ENCODE results near the gene CALCOCO1.
"Not testable (repeated sequence)": the region's sequence is repeated elsewhere in the genome, so short reads cannot be mapped to it uniquely, and the experiment has no call there.

The CALCOCO1 gene

DNA sequence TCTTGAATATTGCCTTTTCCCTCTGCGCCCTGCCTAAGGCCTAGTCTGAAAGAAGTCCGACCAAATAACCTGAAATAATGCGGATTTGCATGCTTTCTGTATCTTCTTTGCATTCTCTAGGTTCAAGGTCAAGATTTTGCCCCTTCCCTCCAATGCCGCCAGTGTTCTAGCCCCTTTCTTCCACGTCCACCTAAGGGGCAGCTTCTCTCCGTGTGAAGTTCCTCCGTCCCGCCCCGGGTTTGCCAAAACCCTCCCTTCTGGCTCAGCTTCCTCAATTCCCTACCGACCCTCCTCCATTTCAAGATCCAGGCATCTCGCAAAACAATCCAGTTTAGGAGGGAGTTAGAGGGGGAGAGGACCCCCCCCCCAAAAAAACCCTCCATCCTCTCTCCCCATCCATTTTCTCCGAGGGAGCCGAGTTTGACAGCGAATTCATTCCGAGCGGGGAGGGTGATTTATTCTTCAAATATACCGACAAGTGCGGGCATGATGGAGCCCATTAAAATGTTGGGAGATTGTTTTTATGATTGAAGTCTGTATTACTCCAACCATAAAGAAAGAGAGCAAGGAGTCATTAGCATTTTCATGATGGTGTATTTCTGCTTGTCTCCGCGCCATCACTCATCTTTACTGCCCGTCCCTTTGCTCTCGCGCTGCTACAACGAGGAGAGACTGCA is 30.5 kb downstream of the CALCOCO1 start:
- peak; percentile 52 for DNase-seq

DNA sequence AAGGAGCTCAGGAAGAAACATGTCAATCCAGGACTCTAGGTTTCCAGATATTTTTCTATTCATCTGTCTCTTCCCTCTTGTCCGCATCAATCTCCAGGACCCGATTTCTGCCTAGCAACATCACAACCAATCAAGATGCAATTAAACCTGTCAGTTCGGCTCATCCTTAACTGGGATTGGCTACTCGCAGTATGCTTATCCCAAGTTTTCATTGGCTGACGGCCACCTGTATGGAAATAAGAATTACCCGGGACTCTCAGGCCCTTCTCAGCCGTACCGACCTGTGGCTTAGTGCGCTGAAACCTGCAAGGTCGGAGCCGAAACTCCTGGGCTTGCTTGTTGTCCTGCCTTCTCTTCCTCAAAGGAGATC is 31.0 kb downstream of the CALCOCO1 start:
- DNase-seq, result peak; percentile 98

DNA sequence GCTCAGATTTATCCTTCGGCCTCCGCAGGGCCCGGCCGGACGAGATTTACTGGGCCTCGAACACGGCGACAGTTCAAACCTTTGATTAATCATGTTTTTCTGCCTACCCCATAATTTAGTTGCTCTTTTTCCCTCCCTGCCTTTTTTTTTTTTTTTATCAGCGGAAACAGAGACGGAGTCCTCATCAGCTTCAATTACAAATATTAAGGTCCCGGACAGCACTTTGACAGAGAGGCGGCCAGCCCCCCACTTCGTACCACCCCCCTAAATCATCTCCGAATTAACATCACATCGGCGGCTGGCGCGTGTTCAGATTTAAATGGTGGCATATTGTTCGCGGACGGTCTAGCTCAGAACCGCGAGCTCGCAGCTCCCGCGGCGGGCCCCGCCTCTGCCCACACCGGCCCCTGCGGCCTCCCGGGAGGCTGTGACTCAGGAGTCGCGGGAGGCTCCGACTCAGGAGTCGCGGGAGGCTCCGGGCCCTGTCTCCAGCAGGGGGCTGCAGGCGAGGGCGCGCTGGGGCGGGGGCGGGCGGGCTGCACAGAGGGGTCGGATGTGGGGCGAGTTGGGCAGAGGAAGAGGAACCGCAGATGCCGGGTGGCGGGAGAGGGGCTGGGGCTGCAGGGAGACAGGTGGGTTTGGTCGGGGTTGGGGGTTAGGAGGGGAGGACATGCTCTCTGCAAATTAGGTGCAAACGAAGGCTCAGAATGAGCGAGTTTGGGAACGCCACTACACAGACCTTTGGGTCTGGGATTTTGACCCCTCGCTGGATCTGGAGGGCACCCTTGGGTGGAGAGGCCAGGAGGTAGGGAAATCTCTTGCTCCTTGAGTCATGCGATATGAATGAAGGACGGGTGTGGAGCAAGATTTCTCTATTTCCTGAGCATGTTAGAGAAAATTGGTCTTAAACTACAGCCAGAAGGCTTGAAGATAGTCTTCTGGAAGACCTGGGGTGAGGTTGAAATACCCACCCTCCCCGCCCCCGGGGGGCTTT is 31.8 kb downstream of the CALCOCO1 start:
- no peak for DNase-seq

DNA sequence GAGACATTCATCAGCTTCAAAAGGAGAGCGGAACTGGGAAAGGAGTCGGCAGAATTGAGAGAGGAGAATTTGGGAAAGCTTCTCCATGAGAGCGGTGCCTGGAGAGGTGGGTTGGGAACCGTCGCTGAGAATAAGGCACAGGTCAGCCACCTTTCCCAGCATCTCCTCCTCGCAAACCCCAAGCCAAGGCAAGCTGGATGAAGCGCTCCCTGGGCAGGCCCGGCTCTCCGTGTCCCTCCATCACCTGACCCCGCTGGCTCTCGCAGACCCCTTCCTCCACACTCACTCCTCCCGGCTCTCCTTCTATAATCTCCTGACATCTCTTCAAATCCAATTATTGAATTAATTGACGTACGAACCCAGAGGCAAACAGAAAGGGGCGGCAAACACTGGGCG is 32.5 kb downstream of the CALCOCO1 start:
- no peak for DNase-seq

DNA sequence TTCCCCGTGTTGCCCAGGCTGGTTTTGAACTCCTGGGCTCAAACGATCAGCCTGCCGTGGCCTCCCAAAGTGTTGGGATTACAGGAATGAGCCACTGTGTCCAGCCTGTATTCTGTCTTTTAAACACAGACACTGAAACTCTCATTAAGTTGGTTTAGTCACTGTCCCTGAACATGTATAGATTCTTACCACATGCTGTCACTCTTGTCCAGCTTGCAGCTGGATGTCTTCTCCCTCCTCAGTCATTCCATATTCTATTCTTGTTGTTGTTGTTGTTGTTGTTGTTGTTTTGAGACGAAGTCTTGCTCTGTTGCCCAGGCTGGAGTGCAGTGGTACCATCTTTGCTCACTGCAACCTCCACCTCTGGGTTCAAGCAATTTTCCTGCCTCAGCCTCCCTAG is 39.1 kb downstream of the CALCOCO1 start:
- no peak for DNase-seq

DNA sequence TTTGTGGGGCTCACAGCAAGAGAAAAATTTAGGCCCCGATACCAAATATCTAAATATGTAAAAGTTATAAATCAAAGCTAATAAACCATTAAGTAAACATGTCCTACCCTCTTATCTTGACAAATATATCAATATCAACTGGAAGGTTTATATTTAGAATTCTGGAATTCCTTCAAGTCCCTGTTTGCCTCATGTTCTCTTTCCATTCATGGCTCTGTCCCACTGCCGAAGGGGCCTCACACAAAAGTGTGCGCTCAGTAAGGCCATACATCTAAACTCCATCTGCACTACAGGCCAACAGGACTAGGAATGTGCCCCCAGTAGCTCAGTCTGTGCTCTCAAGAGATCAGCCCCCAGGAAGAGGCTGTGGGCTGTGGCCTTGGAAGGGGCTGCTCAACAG is 40.8 kb downstream of the CALCOCO1 start:
- no peak for DNase-seq

DNA sequence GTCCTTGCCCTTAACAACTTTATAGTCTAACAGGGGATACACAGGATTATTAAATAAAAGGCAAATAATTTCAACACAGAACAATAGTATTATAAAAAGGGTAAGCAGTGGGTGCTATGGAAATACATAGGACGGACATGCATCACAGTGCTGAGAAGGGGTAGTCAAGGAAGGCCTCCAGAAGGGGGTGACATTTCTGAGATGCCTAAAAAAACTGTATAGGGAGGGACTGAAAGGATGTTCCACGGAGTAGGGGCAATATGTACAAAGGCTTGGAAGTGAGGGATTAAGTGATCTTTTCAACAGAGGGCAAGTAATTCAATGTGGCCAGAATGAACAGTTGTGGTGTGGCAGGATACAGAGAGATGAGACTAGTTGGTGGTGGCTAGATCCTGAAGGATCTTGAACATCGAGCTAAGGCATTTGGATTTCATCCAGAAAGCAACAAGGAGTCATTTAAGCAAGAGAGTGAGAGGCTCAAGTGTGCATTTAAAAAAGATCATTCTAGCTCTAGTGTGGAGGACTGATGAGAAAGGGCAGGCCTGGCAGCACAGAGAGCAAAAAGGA is 42.5 kb downstream of the CALCOCO1 start:
- no peak for DNase-seq

DNA sequence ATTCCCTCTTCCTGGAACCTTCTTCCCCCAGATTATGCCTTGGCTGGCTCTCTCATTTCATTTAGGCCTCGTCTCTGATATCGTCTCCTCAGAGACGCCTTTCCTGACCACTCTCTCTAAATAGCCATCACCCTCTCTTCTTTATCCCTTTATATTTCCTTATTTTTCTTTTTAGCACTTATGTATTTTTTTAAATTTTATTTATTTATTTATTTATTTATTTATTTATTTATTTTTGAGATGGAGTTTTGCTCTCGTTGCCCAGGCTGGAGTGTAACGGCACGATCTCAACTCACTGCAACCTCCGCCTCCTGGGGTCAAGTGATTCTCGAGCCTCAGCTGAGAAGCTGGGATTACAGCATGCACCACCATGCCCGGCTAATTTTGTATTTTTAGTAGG is 43.3 kb downstream of the CALCOCO1 start:
- DNase-seq, result no peak

DNA sequence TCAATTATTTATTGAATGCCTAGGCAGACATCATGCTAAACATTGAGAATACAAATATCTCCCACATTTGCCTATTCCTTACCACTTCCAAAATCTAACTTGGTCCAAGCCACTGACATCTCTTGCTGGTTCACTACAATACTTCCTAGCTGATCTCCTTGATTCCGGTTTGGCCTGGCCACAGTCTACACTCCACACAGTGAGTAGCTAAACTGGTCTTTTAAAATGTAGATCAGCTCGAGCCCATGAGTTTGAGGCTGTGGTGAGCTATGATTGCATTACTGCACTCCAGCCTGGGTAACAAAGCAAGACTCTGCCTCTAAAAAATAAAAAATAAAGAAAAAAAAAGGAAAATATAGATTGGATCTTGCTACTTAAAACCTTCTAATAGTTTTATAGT is 43.8 kb downstream of the CALCOCO1 start:
- no peak for DNase-seq

DNA sequence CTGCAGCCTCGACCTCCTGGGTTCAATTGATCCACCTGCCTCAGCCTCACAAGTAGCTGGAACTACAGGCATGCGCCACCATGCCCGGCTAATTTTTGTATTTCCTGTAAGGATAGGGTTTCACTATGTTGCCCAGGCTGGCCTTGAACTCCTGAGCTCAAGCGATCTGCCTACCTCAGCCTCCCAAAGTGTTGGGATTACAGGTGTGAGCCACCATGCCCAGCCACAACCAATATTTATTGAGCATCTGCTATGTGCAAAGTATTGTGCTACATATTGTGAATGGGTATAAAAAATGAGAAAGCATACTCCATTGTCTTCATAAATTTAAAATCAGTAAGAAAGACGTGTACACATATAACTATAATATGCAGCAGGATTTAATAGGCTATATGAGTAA is 47.2 kb downstream of the CALCOCO1 start:
- not testable (repeated sequence) for DNase-seq

DNA sequence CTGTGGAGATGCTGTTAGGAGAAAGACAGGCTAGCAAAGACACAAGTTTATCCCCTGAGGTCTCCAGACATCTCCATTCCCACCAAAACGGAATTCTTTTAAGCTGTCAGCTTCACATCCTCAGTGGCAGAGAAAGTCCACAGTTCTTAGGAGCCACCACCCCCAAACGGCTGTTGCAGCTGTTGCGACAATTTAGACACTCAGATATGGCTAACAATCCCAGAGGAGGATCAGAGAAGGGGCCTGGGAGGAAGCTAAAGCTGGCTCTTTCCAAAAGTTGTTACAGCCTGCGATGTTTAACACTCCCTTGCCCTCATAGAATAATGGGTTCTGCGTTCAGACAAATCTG is 49.5 kb downstream of the CALCOCO1 start:
- DNase-seq, result no peak

DNA sequence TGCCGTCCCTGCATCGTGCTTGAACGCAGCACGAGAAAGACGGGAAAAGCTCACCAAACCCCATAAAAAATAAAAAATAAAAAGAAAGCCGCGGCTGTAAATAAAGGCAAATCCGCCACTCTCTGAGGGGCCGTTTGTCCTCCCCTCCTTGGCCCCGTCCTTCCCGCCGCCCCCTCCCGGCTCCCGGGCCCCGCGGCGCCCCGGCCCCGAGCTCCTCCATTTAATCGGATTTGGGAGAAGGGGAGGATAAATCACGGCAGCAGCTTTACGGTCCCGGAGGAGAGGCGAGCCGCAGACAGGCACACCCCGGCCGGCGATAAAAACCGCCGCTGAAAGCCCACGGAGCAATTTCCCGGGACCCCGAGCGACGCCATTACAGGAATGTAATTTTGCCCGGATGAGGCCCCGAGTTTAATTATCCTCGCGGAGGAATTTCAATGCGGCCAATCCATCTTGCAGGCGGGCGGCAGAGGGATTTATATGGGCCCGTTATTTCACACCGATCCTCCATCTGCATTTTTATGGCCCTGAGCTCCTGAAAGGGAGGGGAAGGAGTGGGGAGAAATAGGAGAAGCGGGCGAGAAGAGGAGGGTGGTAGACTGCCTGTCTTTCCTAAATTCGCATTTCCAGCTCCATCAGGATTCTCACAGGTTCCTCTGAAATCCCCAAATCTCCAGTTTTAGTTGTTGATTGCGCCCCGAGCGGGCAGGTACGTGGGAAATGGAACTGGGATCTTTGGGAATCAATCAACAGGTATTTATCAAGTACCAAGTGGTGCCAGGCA is 50.0 kb downstream of the CALCOCO1 start:
- peak; percentile 52 for DNase-seq

DNA sequence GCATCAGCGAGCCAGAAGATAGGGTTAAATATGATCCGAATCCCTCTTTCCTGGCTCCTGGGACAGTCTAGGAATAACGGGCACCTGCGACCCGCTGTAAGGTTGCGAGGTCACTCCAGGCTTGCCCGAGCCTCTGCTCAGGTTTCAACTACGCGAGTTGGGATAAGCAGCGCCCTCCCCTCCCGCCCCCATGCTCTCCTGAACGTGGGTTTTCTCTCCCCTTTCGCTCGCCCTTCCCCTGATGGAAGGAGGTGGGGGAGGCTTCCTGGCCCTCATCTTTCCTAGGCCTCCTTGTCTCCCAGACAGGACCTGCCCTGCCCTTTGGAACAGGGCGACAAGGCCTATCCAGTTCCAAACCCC is 50.6 kb downstream of the CALCOCO1 start:
- DNase-seq, result peak; percentile 72

DNA sequence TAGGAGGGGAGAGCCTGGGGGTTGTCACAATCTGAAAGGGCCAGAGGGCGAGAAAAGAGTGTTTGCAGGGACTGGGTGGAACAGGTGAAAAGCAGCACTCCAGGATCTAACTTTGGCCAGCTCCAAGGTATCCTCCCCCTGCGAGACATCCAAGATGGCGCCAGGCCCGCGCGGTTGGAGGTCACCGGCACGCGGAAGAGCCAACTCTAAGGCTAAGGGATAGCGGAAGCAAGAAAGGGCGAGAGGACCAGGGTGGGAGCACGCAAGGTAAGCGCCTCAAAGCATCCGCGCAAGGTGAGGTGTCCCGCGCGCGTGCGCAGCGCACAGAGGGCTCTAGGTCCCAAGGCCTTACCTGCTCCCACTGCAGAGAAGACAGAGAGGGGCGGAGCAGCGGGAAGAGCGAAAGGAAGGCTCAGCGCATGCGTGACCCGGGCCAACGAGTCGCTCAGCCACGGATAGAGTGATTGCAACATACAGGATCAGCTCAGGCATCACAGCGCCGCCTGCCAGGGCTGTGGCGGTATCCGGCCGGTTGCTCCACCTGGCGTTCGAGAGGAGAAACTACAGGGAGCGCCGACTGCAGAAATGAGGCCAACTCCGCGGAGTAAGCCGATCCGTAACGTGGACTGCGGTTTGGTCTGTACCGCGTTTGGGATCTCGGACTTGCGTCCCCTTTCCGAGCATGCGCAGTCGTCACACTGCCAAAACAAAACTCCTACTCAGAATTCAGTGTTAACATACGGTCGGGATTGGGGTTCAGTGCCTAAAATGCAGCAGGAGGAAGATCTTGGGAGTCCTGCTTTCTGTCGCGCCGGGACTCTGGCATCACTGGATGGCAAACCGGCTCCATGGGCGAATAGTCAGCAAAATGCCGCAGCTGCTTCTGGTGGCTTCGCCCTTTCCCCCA is 51.3 kb downstream of the CALCOCO1 start, which contains the start of gene ATP5MC2:
Gene ATP5MC2, minus strand, starts transcription at position 383 of the 907 bp plus-strand sequence. CDS start 3,469 bp downstream, outside the sequence.
- peak; percentile 99 for DNase-seq

DNA sequence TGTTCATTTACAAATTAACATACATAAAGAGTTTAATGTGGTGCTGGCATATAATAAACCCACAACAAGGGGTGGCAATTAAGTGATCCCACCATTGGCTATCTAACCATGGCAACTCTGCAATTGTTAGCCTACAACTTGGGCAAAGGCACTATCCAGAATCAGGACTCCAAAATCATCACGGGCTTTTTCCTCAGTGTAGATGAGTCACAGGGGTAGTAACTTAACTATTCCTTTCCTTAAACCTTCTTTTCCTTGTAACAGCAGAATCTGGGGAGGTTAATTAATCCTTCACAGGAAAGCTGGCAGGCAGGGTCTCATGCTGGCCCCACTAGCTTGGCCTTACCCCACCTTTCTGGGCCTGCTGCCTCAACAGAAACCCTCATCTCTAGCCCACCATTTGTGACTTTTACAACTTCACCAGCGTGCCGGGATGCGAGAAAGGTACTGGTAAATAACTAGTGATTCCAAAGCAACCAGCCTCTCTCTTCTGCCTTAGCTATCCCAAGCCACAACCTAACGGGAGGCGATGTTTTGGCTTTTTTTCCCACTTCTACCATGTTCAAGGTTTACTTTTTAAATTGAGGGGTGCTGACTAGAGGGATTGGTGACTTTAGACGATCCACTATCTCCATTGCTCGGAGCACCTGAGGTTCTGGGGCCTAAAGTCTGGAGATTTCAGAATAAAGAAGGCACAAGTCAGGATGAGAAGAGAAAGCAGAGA is 52.1 kb downstream of the CALCOCO1 start:
- DNase-seq, result no peak

DNA sequence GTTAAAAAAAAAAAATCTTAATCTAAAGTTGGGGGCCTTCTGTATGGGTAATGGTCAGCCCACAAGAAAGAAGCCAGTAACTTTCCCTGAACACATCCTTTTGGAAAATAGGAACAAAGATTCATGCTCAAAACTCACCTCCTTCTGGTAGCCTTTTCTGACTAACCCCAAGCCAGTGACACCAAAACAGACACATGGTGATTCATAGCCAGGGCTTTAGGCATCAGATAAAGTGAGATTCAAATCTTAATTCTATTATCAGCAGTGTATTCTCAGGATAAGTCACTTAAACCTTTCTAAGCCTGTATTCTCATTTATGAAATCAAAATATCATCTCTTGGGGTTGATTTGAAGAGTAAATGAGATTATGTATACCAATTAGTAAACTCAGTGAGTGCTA is 56.3 kb downstream of the CALCOCO1 start:
- DNase-seq, result no peak

DNA sequence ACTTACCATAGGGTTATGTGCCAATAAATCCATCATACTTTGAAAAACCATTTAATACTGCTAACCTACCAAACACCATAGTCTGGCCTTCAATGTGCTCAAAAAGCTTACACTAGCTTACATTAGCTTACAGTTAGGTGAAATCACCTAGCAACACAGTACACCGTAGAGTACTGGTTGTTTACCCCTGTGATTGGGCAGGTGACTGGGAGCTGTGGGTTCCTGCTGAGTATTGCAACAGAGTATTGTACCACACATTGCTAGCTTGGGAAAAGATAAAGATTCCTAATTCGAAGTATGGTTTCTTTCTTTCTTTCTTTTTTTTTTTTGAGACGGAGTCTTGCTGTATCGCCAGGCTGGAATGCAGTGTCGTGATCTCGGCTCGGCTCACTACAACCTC is 56.9 kb downstream of the CALCOCO1 start:
- DNase-seq, result no peak

DNA sequence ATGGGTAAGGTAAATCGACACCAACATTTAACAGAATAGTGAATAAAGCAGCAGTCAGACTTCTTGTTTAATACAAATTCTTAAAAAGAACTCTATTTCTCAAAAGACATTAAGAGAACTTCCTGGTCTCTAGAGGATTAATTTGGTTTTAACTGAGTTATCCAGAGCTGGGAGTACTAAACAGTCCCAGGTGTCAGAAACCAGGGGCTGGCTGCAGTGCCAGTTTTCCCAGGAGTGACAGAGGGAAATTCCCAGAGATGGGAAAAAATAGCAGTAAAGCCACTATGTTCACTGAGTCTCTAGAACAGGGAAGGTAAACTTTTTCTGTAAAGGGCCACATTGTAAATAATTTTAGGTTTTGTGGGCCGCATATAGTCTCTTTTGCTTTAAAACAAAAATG is 60.2 kb downstream of the CALCOCO1 start:
- DNase-seq, result no peak

DNA sequence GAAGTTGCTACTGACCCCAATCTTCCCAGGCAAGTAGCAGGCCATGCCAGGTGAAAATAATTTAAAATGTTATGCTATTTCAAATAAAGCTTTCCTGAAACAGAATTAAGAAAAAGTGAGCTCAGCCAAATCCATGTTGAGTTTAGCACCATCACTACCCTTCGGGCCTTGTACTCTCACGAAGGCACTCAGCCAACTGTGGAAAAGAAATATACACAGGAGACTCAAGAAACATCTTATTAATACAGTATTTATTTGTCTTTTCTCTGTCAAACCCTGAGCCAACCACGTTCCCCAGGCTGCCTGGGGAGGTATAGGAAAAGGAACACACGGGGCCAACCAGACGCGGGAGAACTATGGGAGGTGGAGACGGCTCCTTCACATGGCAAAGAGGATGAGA is 62.3 kb downstream of the CALCOCO1 start:
- DNase-seq, result no peak

DNA sequence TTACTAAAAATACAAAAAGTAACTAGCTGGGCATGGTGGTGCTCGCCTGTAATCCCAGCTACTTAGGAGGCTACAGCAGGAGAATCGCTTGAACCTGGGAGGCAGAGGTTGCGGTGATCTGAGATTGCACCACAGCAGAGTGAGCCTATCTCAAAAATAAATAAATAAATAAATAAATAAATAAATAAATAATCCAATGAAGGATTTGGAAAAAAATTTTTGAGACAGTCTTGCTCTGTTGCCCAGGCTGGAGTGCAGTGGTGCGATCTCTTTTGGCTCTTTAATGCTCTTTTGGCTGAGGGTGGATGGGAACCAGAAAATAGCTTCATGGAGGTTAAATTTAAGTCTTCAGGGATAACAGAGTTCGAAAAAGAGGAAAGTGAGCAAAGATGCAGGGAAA is 63.1 kb downstream of the CALCOCO1 start:
- DNase-seq, result no peak

DNA sequence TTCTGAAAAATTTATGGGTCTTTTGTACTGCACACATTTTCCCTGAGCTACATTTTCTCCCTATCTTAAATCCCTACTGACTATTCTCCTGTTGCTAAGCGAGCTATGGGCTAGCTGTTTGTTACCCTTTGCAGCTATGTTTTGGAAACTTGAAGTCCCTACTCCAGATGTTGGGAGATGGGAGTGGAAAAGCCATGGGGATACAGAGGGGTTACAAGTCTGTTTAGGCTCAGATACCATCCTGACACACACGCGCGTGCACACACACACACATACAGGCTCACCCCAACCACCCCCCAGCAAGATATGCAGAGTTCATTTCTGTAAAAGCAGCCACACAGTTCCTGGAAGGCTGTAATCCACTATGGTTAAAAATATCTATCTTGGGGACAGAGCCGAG is 67.2 kb downstream of the CALCOCO1 start:
- no peak for DNase-seq
